Activated CD8-positive, alpha-beta memory T cell treated with anti-CD3 and anti-CD28 coated beads, Interleukin-2, amount 50 U/mL, for 48 hours (primary cell): ENCODE data around the gene MEGF6.

ENCODE experiments used
- DNase-seq: peaks from one replicate; pipeline ENCODE4 v3.0.0-alpha.2; 2020

Gene MEGF6

GRCh38 chr1:3516911-3517675 is 94.2 kb downstream of the MEGF6 start:
- DNase-seq = no peak

DNA sequence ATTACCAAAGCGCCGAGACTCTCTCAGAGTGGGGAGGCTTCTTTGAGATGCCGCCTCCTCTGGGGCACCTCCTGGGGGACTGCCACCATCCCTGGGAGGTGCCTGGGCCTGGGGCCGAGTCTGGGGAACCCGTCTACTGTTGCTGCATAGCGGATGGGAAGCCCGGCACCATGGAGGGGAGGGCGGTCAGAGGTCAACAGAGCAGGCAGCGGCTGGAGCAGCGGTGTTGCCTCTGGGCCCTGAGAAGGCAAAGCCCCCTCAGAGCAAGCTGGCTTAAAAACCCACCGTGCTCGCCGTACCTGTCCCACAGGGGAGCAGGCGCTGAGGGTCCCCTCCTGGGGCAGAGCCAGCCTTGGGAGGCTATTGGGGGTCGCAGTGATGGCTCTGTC is 94.8 kb downstream of the MEGF6 start:
- DNase-seq = no peak

DNA sequence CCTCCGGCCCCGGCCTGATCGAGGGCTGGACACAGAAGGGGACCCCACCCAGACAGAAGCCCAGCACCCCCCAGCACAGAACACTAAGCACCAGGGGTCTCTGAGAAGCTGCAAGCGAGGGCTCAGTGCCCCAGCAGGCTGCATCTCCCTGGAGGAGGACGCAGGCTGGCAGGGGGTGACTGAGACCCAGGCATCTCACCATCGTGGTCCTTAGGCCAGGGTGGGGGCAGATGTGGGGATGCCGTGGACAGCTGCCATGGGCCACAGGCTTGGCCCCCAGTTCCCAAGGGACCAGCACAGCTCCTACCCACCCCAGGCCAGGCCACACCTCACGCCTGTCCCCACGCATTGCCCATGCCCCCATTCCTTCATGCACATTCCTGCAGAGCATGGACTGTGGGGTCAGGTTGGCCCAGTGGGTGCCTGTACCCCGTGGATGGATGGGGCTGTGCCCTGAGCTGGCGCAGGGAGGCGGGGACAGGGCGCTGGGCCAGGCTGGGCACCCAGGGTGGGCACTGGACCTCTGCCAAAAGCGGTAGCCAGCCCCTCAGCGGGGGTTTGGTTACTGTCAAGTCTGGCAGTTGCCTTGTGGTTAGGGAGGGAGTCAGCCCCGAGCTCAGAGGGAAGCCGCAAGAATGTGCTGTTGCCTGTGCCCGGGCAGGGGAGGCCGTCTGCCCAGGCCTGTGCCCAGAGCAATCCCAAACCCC is 95.4 kb downstream of the MEGF6 start:
- no peak for DNase-seq

DNA sequence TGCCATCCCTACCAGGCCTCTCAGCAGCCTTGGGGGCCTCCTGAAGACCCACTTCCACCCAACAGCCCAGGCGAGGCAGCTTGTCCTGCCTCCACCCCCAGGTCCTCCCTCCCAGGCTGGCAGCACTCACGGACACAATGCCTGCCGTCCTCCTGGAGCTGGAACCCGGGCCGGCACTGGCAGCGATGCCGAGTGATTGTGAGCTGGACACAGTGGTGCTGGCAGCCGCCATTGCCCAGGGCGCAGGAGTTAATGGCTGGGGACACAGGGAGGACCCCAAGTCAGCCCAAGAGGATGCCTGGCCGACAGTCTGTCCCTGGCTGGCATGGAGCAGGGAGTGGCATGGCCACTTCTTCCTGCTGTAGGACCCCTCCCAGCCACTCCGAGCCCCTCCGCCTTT is 96.0 kb downstream of the MEGF6 start:
- no peak for DNase-seq

- DNase-seq = no peak
Measured at GRCh38 chr1:3514404-3514803, 96.9 kb downstream of the MEGF6 start.

- no peak for DNase-seq
Measured at GRCh38 chr1:3511856-3512255, 99.5 kb downstream of the MEGF6 start.

DNA sequence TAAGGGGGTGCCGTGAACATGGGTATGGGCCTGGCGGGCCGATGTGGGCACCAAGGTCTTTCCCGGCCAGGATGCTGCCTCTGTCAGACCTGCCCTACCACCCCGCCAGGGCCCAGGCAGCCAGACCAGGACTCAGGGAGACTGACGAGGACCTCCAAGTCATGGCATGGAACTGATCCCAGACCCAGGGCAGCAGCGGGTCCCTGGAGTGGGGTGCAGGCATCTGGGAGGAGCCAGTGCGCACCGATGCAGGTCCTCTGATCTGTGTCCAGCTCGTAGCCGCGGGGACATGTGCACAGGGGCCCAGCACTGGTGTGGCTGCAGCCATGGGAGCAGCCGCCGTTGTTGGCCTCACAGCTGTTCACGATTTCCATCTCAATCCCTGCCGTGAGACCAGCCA is 100.0 kb downstream of the MEGF6 start:
- no peak for DNase-seq

DNA sequence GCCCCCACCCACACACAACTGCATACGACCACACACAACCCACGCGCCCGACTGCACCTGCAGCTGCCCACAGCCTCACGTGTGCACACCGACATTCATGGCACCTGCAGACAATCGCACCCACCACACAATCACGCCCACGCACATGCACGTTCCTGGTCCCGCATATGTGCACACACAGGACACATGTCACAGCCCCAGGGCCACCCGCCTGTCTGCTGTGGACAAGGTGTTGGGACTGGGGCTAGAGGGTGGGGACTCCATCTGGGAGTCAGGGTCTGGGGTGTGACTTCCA is 100.4 kb downstream of the MEGF6 start:
- no peak for DNase-seq

DNA sequence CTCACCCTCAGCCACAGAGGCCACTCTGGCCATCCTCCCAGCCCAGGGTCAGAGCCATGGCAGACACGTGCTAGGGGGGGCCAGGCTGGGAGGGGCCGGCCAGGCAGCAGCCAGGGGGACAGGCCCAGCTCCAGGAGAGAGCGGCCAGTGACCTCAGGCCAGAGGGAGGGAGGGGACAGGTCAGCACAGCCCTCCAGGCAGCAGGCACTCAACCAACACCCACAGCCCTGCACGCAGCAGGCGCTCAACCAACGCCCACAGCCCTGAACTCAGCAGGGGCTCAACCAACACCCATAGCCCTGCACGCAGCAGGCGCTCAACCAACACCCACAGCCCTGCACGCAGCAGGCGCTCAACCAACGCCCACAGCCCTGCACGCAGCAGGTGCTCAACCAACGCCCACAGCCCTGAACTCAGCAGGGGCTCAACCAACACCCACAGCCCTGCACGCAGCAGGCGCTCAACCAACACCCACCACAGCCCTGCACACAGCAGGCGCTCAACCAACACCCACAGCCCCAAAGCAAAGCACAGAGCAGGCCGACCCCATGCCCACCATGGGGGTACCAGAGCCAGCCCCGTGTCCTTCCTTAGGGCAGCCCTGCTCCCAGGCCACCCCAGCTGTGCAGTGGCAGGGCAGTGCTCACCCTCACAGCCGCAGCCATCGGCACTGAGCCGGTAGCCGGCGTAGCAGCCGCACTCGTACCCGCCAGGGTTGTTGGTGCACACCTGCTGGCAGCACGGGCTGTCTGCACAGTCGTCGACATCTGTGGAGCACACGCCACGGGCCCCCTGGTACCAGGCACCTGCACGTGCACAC is 101.0 kb downstream of the MEGF6 start:
- no peak for DNase-seq

GRCh38 chr1:3509721-3510120 is 101.6 kb downstream of the MEGF6 start:
- no peak for DNase-seq

DNA sequence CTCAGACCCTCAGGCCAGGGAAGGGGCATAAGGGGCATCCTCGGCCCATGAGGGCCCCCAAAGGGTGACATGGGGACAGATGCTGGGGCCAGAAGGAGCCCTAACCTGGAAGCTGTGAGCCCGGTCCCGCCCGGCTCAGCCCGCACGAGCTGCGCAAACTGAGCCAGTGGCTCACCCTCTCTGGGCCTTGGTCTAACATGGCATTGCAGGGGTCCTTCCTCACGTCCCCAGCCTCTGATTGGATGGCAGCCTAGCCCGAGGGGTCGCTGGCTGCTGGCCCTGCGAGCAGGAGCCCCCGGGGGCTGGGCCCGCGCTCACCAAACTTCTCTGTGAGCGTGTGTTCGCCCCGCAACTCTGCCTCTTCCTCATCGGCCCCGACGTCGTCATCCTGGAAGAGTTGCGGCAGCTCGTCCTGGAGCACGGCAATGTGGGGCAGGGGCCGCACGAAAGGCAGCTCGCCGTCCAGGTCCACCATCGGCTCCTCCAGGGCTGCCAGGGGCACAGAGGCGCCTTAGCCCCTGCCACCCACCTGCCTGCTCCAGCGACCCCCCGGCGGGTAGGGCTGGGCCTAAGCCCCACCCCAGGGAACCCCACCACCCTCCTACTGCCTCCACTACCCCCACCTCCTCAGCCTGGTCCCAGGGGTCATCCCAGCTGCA is 102.4 kb downstream of the MEGF6 start:
- DNase-seq = no peak

DNA sequence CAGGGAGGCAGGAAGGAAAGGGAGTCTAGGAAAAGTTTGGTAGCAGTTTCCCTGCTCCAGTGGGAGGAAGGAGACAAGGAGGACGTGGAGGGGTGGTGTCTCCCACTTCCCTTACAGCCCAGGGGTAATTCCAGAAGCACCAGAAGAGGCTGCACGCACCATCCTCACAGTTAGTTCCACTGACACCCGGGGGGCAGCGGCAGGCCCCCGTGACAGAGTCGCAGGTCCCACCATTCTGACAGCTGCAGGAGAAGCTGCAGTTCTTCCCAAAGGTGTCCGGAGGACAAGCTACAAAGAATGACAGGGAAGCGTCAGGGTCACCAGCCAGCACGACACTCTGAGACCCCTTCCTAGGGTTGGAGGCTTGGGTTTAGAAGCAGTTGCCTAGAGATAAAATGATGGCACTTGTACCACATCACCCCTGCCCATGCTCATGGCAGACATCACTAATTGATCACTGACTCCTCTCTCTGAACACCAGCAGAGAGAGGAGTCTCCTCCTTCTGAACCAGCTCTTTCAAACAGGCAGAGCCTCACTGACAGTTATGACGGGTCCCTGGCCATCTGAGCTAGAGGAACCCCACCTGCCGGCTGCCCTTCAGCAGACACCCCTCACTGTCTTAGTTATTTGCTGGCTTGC is 103.6 kb downstream of the MEGF6 start:
- DNase-seq = no peak

DNA sequence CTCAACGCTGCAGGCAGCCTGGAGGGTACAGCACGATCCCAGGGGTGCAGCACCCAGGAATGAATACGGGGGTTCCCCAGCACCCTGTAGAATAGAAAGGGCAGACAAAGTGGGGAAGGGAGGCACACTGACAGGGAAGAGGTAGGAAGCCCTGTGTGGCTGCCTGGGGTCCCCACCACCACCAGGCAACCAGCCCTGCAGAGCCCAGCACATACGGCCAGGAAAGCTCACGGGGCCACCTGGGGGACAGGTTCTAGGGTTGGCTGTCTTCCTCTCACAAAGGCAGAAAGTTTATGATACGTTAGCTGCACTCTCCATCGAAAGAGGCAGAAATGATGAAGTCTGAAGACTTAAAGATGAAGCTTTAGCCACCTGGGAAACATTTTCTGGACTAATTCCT is 104.4 kb downstream of the MEGF6 start:
- no peak for DNase-seq

DNA sequence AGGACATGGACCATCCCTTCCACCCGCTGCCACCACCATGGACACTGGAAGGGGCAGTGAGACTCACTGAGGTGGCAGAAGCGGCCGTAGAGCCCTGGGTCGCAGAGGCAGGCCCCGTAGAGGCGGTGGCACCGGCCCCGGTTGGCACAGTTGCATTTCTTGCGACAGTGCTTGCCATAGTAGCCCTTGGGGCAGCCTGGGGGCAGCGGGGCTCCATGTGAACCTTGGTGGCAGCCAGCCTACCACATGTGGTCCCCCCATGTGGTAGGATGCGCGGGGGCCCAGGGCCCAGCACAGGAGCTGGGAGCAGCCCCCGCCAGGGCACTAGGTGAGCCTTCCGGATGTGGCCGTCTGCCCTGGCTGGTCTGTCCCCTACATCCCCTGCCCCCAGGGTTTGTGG is 105.3 kb downstream of the MEGF6 start:
- DNase-seq = no peak

GRCh38 chr1:3505161-3505560 is 106.1 kb downstream of the MEGF6 start:
- no peak for DNase-seq

DNA sequence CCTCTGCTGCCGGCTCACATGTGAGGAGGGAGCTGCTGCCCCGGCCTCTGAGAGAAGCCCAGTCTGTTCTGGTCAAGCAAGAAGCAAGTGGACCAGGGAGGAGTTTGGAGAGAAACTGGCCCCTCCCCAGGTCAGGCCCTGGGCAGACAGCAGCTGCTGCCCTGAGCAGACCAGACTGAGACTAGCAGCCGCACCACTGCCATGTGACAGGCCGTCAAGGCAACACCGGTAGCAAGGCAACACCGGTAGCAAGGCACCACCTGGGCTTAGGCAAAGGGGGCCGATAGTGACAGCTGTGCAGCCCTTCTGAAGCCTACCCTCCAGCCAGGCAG is 106.5 kb downstream of the MEGF6 start:
- no peak for DNase-seq

DNA sequence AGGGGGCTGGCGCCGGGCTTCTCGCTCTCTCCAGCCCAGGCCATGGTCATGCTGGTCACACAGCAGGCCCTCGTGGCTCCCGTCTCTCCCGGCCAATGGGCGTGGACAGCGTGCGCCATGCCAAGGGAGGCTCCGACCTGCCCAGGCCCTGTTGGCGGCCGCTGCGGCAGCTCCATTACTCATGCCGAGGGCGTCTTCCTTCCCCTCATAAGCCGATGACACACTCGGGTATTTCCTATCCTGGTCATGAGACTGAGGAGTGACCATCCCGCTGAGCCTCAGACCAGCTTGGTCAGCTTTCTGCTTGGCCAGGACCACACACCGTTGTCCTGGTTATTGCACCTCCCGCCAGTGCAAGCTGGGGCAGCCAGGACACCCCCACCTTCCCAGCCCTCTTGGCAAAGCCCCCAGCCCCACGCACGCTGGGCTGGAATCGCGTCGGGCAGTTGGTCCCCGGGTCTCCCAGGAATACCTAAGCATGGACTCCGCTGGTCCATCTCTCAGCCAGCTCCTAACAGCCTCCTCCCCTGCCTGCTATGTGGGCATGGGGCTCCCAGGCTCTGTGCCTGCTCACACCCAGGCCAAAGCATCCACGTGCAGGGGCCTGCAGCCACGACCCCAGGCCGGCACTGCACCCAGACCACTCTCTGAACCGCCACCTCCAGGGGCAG is 107.0 kb downstream of the MEGF6 start:
- no peak for DNase-seq

DNA sequence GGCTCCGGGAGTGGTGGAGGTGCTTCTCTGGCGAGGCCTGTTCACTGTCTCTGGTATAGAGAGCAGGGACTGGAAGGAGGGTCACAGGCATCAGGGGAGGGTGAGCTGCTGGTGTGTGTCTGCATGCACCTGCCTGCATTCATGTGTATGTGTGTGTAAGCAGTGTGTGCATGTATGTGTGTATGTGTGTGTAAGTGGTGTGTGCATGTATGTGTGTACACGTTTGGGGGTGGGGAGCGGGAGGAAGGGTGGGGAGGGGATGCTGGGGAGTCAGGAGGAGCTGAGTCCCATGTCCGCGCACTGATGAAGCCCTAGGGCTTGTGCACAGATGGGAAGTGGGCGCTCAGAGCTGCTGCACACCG is 107.8 kb downstream of the MEGF6 start:
- DNase-seq = no peak

DNA sequence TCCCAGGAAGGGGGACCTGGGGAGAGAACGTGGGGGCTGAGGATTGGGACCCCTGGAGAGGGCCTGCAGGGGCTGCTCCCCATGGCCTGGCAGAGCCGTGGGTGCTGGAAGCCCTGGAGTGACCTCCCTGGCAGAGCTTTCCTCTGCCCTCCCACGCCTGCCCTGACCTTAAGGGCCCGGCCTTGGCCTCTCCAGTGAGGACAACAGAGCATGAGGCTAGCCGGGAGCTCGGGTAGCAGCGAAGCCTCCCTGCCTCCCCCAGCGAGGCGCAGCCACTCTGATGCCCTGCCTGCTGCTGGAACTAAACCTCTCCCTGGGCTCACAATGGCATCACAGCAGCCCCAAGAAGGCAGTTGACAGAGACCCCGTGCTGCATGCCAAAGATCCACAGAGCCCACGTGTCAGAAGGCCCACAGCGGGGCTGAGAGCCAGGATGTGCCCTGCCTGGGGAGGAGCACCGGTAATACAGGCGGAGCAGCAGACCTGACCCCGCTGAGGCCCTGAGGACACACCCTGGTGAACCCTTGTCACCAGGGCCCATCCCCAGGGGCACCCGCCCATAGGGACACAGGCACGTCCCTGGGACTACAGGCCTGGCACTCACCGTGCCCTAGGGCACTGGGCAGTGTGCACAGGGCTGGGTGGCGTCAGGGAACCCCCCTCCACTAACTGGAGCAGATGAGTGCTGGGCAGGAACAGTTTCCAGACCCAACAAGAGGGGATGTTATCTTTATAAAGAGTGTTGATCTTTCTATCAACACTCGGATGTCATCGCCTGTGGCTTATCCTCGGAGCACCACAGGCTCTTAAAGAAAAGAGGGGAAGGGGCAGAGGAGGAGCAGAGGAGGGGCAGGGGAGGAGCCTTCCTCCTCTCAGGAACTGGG is 108.4 kb downstream of the MEGF6 start:
- DNase-seq = no peak

DNA sequence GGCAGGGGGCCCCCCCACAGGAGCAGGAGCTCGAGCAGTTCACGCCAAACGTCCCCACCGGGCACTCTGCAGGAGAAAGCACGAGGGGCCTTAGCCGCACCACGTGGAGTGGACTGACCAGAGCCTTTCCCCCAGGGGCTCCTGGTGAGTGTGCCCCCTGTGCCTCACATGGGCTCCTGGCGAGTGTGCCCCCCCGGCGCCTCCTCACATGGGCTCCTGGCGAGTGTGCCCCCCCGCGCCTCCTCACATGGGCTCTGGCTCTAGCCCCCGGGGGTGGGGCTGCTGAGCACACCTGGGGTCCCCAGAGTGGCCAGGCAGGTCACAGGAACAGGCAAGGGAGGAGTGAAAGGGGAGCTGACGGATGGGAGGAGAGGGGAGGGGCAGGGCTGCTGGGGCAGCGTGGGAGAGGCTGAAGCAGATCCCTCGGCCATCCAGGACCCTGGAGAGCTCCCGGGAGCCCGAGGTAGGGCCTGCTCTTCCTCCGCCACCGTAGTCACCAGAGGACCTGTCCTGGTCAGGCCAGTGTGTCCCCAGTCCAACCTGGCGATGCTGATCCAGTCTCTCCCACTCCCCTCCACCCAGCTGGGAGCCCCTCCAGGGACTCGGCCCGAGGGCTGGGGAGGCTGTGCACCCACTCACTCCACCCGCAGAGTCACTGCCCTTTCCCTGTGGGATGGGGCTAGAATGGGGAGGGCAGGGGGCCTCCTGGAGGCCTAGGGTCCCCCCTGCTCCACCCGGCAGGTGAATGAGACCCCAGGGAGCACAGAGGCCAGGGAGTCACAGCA is 109.3 kb downstream of the MEGF6 start:
- DNase-seq = no peak

- no peak for DNase-seq
Measured at GRCh38 chr1:3501437-3501836, 109.9 kb downstream of the MEGF6 start.
